Esophagus muscularis mucosa (tissue), 3 donors: ENCODE measurements around the gene RNGTT.

Experiments used
- CTCF ChIP-seq, 3 experiments: fragments of 200-600 bp in 2 of 3; fragments of 450-650 bp in 1 of 3; sonication (generic) in 2 of 3; IDR thresholded peaks; one replicate each; pipeline ENCODE4 v1.5.1; 2017 to 2019; ENCODE audit warnings: antibody characterized with exemption in 3 of 3, mild to moderate bottlenecking in 2 of 3, moderate library complexity in 1 of 3
- POLR2A ChIP-seq: fragments of 450-650 bp; IDR thresholded peaks from one replicate; pipeline ENCODE4 v1.6.1; 2017; ENCODE audit warnings: antibody characterized with exemption, moderate library complexity, mild to moderate bottlenecking, low read depth

GRCh38 chr6:88563277-88563625, 400.2 kb downstream of the RNGTT start:
- TF ChIP-seq POLR2A (no peak), CTCF (IDR thresholded peaks at IDR 0.05) (no peak)
